Activated effector memory CD4-positive, alpha-beta T cell treated with anti-CD3 and anti-CD28 coated beads, Interleukin-2, amount 50 U/mL, for 16 hours (primary cell): ENCODE data around the gene UBAP1.
"Not testable (repeated sequence)": the region's sequence is repeated elsewhere in the genome, so short reads cannot be mapped to it uniquely, and the experiment has no call there.

Experiments used
- DNase-seq: peaks from one replicate; pipeline ENCODE4 v3.0.0-alpha.2; 2020

The UBAP1 gene

DNA sequence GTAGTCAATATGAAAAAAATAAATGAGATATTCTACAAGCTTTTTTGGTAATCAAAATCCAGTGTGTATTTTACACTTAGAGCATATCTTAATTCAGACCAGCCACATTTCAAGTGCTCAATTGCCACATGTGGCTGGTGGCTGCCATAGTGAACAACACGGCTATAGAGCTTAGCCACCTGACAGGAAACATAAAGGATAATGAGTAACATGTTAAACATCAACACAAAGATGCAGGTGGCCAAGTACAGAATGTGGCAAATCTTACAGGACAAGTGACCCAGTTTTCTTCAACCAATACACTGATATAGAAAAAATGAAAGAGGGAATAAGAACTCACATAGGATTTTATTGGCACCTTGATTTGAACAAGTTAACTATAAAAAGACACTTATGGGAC, 88.8 kb downstream of the UBAP1 start:
- DNase-seq: no peak

- no peak for DNase-seq
Measured at GRCh38 chr9:34271265-34272006, 92.6 kb downstream of the UBAP1 start.

DNA sequence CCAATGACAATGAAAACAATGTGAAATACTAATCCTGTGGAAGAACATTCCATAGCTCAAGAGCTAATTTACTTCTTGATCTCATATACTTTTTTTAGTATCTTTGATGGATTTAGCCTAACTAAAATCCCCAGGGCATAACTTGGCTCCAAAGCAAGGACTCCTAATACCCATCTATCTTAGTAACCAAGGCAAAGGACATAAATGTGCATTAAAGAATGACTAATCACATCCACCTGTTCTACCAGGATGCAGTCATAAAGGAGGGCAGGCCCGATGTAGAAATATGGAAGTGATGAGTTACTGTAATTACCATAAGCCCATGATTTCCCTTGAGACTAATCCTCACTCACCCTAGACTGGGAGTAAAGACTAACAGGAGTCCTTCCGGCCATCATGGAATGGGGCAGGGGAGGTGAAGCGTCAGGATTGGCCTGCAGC, 93.3 kb downstream of the UBAP1 start:
- no peak for DNase-seq

- not testable (repeated sequence) for DNase-seq
Measured at GRCh38 chr9:34273588-34273987, 94.7 kb downstream of the UBAP1 start.

- no peak for DNase-seq
Measured at GRCh38 chr9:34275811-34276210, 97.0 kb downstream of the UBAP1 start.

GRCh38 chr9:34276772-34277171, 97.9 kb downstream of the UBAP1 start:
- no peak for DNase-seq

DNA sequence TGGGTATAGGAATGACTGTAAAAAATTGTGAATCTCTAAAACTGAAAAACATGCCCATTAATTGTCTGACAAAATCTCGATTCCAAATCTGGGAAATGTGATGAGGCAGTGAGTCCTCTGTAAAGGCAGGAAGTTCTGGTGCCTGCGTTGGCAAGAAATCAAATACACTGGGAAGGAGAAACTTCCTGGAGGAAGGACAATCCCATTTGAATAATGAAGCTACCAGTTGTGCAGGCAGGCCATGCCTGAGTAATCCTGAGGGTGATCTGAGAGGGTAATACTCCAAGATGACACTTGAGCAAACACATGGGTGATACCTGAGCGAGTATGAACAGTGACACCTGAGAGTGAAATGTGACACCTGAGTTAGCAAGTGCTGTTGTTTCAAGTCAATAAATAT, 100.6 kb downstream of the UBAP1 start:
- DNase-seq: no peak

DNA sequence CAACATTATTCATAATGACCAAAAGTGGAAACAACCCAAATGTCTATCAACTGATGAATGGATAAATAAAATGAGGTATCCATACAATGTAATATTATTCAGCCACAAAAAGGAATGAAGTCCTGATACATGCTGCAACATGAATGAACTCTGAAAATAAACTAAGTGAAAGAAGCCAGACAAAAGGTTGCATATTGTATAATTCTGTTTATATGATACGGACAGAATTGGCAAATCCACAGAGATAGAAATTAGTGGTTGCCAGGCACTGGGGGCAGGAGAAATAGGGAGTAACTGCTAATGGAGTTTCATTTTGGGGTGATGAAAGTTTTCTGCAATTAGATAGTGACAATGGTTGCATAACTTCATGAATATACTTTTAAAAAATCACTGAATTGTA, 103.3 kb downstream of the UBAP1 start:
- DNase-seq: no peak

DNA sequence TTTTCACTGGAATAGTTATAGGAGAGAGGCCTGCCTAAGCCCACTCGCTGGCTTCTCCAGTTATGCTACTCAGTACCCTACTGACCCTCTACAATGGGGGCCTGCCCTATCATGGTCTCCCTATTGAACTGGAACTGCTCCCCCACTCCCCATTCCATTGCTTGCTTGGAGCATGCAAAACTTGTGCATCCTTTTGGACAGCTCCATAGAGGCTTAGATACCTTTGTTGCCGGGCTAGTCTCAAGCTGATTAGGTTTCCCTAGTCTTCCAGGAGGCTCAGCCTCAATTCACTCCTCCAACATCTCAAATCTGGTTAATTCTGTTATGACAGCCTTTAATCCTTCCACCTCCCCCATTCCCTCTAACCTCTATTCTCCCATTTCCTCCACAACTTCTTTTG, 110.3 kb downstream of the UBAP1 start:
- no peak for DNase-seq

DNA sequence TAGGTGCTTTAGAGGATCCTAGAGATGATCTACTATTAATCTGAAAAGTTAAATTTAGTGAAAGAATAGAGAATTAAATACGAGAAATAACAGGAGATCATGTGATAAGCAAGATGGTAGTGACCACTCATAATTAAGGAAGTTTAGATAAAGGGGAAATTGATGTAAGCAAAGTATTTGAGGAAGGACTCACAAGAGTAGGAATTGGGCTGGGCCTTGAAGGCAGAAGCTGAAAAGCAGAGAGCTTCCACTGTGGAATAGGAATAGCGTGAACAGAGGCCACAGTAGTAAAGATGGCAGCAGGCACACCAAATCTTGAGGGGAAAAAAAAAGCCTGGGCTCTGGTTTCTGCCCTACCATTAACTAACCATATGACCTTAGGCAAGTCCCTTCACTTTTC, 112.2 kb downstream of the UBAP1 start:
- DNase-seq: no peak

DNA sequence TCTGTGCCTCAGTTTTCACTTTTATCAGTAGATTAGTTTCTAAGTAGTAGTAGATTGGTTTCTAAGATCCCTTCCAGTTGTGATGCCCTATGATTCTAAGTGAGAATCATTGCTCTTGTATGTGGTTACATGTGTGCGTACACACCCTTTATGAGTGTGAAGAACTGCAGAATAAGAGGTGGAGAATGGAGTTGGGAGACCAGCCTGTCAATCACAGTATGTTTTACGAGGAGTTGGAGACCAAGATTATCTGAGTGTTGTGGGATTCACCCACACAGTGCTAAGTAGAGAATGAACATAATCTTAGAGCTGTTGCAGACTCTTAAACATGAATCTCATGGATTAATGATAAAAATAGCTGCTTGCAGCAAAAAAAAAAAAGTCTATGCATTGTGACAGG, 112.6 kb downstream of the UBAP1 start:
- no peak for DNase-seq

DNA sequence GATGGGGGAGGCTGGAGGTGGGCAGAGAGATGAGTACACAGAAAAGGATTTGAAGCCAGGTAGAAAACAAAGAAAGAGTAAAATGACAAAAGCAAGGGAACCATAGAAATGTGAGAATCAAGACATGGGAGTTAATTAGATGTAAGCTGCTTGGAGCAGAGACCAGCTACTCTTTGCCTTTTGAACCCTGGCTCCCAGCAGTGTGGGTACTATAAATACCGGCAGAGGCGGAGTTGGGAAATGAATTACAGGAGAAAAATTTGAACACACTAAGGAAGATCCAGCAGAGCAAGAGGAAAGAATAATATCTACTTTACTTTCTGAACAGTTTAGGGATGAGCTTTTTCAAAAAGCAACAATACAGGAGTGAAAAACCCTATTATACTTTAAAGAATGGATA, 113.7 kb downstream of the UBAP1 start:
- DNase-seq: no peak

GRCh38 chr9:34301064-34301463, 122.2 kb downstream of the UBAP1 start:
- DNase-seq: not testable (repeated sequence)
